ENCODE data around the gene DLEC1.

The DLEC1 gene

GRCh38 chr3:38015485-38015884, 23.5 kb upstream of the DLEC1 start:
- TF ChIP-seq, protein P1, sequence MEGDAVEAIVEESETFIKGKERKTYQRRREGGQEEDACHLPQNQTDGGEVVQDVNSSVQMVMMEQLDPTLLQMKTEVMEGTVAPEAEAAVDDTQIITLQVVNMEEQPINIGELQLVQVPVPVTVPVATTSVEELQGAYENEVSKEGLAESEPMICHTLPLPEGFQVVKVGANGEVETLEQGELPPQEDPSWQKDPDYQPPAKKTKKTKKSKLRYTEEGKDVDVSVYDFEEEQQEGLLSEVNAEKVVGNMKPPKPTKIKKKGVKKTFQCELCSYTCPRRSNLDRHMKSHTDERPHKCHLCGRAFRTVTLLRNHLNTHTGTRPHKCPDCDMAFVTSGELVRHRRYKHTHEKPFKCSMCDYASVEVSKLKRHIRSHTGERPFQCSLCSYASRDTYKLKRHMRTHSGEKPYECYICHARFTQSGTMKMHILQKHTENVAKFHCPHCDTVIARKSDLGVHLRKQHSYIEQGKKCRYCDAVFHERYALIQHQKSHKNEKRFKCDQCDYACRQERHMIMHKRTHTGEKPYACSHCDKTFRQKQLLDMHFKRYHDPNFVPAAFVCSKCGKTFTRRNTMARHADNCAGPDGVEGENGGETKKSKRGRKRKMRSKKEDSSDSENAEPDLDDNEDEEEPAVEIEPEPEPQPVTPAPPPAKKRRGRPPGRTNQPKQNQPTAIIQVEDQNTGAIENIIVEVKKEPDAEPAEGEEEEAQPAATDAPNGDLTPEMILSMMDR (conservative IDR thresholded peaks at IDR 0.05; ENCODE audit: low read length), result no peak
- no peak for DNase-seq (ENCODE audit: low read depth)
- no peak overlapping the region for H3K4me3 ChIP-seq (ENCODE audit: low read length)

- TF ChIP-seq, protein P1 (conservative IDR thresholded peaks at IDR 0.05; ENCODE audit: low read length), result no peak
- H3K4me3 ChIP-seq (ENCODE audit: low read length), result no peak overlapping the region
- DNase-seq (ENCODE audit: low read depth), result no peak
Observed at GRCh38 chr3:38015984-38016383, 23.0 kb upstream of the DLEC1 start.

GRCh38 chr3:38016410-38016809, 22.6 kb upstream of the DLEC1 start:
- no peak for DNase-seq (ENCODE audit: low read depth)
- TF ChIP-seq, protein P1 (conservative IDR thresholded peaks at IDR 0.05; ENCODE audit: low read length), result no peak
- H3K4me3 ChIP-seq (ENCODE audit: low read length), result no peak overlapping the region

- no peak overlapping the region for H3K4me3 ChIP-seq (ENCODE audit: low read length)
- TF ChIP-seq, protein P1 (conservative IDR thresholded peaks at IDR 0.05; ENCODE audit: low read length), result no peak
- no peak for DNase-seq (ENCODE audit: low read depth)
Observed at GRCh38 chr3:38016847-38017444, 22.1 kb upstream of the DLEC1 start.

GRCh38 chr3:38017445-38018295, 21.3 kb upstream of the DLEC1 start:
- H3K4me3 ChIP-seq (ENCODE audit: low read length), result no peak overlapping the region
- no peak for DNase-seq (ENCODE audit: low read depth)
- TF ChIP-seq, protein P1 (conservative IDR thresholded peaks at IDR 0.05; ENCODE audit: low read length), result no peak

GRCh38 chr3:38018296-38019266, 20.4 kb upstream of the DLEC1 start:
- no peak overlapping the region for H3K4me3 ChIP-seq (ENCODE audit: low read length)
- DNase-seq (ENCODE audit: low read depth), result no peak
- TF ChIP-seq, protein P1 (conservative IDR thresholded peaks at IDR 0.05; ENCODE audit: low read length), result no peak

All from AG10803 (cell line).